A673 (cell line): Measurements from ENCODE around the gene TSEN15. TPM values are rescaled to one million over a fixed set of nuclear protein-coding genes. Genes with fewer than 3 reads are reported as not detected.

ENCODE experiments used
- BruUV-seq: library from RNA; stranded (reverse); fragments of 400-500 nt; replicated peaks from 2 replicates; lab custom pipeline; 2021; lab: Mats Ljungman, UMichigan
- CTCF ChIA-PET: fragments of 300-600 bp; sonication (Branson Sonifier 250); formaldehyde crosslinking; loops from one replicate; lab custom pipeline; 2022; ENCODE audit warnings: antibody characterized with exemption; lab: Charles Lee
- POLR2A ChIA-PET: fragments of 300-600 bp; sonication (Branson Sonifier 250); formaldehyde crosslinking; loops from one replicate; lab custom pipeline; 2022; ENCODE audit warnings: antibody characterized with exemption; ENCODE audit not compliant: low non-redundant PET; lab: Charles Lee
- DNase-seq: peaks from one replicate; pipeline ENCODE4 v3.0.0-alpha.2; 2015; ENCODE audit warnings: low spot score
- H3K27ac ChIP-seq: fragments of 200-600 bp; sonication (generic); 2 replicates; pipeline ENCODE4 v1.5.1; 2016; ENCODE audit warnings: mixed run types, low read depth, mild to moderate bottlenecking, mixed read lengths, antibody characterized with exemption, low read length; ENCODE audit not compliant: poor library complexity, severe bottlenecking
- H3K27me3 ChIP-seq: fragments of 200-600 bp; sonication (generic); replicated peaks from 2 replicates; pipeline ENCODE4 v1.6.1; 2017; ENCODE audit warnings: mixed run types, low read depth, mild to moderate bottlenecking, mixed read lengths, antibody characterized with exemption, low read length; ENCODE audit not compliant: insufficient read depth, poor library complexity
- H3K36me3 ChIP-seq: fragments of 200-600 bp; sonication (generic); 2 replicates; pipeline ENCODE4 v1.6.1; 2016; ENCODE audit warnings: mixed run types, mild to moderate bottlenecking, mixed read lengths, antibody characterized with exemption, low read length; ENCODE audit not compliant: insufficient read depth, poor library complexity, severe bottlenecking
- H3K4me1 ChIP-seq: fragments of 200-600 bp; sonication (generic); 2 replicates; pipeline ENCODE4 v1.6.1; 2017; ENCODE audit warnings: mixed run types, mild to moderate bottlenecking, mixed read lengths, antibody characterized with exemption, low read length; ENCODE audit not compliant: insufficient read depth, poor library complexity, severe bottlenecking
- H3K4me3 ChIP-seq: fragments of 200-600 bp; sonication (generic); 2 replicates; pipeline ENCODE4 v1.5.1; 2016; ENCODE audit warnings: low read depth, mixed run types, mild to moderate bottlenecking, mixed read lengths, low read length; ENCODE audit not compliant: poor library complexity, severe bottlenecking
- H3K9me3 ChIP-seq: fragments of 200-600 bp; sonication (generic); 2 replicates; pipeline ENCODE4 v1.6.1; 2016; ENCODE audit warnings: mixed run types, low read depth, mild to moderate bottlenecking, mixed read lengths, antibody characterized with exemption, low read length; ENCODE audit not compliant: poor library complexity, severe bottlenecking
- EZH2 ChIP-seq: fragments of 200-600 bp; sonication (generic); IDR thresholded peaks from 2 replicates; pipeline ENCODE4 v1.6.1; 2017; ENCODE audit warnings: borderline replicate concordance, low read depth, mild to moderate bottlenecking, mixed read lengths, antibody characterized with exemption, low read length; ENCODE audit not compliant: poor library complexity, severe bottlenecking
- intact Hi-C: fragments of 100-400 bp; cut with micrococcal nuclease; formaldehyde crosslinking; loops from one replicate; pipeline ENCODE4 v1.10.0; 2022; ENCODE audit not compliant: unreplicated experiment
- total RNA-seq: library from RNA; stranded (reverse); gene quantifications from 2 replicates; pipeline ENCODE4 v1.2.3, GENCODE V29; 2021
- TF ChIP-seq, protein P1 (sequence below): fragments of 300-800, 200-600 bp; sonication (generic); conservative IDR thresholded peaks from 2 replicates; pipeline ENCODE4 v1.5.1; 2017; ENCODE audit warnings: low read depth, mild to moderate bottlenecking, antibody characterized with exemption, low read length, moderate library complexity, mixed read lengths

Gene TSEN15
- total RNA-seq, 1 experiment from 2014 or later: 57.0 TPM

DNA sequence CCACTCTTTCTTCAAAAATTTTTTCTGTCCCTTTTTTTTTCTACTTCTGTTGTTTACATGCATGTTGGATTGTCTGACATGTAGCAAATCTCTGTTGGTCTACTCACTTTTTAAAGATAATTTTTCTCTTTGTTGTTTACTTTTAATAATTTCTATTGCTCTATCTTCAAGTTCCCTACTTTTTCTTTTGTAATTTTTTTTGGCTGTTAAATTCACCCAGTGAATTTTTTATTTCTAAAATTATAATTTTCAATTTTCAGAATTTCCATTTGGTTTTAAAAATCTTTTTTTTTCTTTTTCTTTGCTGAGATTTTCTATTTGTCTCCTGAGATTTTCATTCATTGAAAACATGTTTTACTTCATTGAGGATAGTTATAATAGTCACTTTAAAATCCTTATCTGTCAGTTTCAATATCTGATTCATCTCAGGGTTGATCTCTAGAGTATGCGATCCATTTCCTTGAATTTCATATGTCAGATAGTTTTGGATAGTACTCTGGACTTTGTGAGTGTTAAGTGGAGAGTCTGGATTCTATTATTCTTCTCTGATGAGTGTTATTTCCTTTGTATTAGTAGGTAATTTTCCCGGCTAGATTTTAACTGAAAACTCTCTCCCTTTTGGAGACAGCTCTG lies 1.6 kb upstream of the TSEN15 start:
- Histone ChIP-seq H3K4me3 (no peak overlapping the region), H3K4me1 (peaks cover 16% of the 10 kb centered on the region), H3K27me3 (no peaks in the 10 kb centered on the region), H3K27ac (peak overlapping the region; percentile 98), H3K36me3 (peaks cover 8% of the 10 kb centered on the region), H3K9me3 (peaks cover 2% of the 10 kb centered on the region)
- intact Hi-C loops: no loop called here
- no TSS peak for BruUV-seq
- ChIA-PET POLR2A (no interaction called here), CTCF (no interaction called here)
- TF ChIP-seq, protein P1, sequence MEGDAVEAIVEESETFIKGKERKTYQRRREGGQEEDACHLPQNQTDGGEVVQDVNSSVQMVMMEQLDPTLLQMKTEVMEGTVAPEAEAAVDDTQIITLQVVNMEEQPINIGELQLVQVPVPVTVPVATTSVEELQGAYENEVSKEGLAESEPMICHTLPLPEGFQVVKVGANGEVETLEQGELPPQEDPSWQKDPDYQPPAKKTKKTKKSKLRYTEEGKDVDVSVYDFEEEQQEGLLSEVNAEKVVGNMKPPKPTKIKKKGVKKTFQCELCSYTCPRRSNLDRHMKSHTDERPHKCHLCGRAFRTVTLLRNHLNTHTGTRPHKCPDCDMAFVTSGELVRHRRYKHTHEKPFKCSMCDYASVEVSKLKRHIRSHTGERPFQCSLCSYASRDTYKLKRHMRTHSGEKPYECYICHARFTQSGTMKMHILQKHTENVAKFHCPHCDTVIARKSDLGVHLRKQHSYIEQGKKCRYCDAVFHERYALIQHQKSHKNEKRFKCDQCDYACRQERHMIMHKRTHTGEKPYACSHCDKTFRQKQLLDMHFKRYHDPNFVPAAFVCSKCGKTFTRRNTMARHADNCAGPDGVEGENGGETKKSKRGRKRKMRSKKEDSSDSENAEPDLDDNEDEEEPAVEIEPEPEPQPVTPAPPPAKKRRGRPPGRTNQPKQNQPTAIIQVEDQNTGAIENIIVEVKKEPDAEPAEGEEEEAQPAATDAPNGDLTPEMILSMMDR: no peak
- no peak for TF ChIP-seq EZH2
- DNase-seq: no peak

DNA sequence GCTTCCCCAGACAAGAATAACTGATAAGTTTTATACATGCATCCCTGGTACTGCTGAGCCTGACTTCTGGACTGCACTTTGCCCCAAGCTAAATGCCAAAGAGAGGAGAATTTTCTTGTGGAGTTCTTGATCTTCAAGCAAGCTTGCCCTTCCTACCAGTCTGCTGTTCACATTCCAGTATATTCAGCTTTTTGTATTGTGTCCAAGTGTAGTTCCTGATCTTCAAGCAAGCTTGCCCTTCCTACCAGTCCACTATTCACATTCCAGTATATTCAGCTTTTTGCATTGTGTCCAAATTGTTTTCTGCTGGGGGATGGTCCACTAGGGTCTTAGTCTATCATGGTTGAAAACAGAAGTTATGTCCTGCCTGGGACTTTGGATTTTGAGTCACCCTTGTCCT lies 894 bp upstream of the TSEN15 start:
- BruUV-seq: no TSS peak
- TF ChIP-seq EZH2: no peak
- TF ChIP-seq, protein P1: no peak
- Histone ChIP-seq H3K27me3 (no peaks in the 10 kb centered on the region), H3K4me1 (peaks cover 16% of the 10 kb centered on the region), H3K36me3 (peaks cover 14% of the 10 kb centered on the region), H3K4me3 (peak overlapping the region; percentile 69), H3K27ac (peak overlapping the region; percentile 98), H3K9me3 (peaks cover 4% of the 10 kb centered on the region)
- POLR2A ChIA-PET: interaction anchor here (0.7 kb wide), 1 partner anchor 415 kb away, joined by 3 read pairs; no protein-coding TSS in a partner anchor
- no peak for DNase-seq
- CTCF ChIA-PET: interaction anchor here (0.6 kb wide), 1 partner anchor 19 kb away, joined by 4 read pairs; no protein-coding TSS in a partner anchor
- intact Hi-C loops: no loop called here

DNA sequence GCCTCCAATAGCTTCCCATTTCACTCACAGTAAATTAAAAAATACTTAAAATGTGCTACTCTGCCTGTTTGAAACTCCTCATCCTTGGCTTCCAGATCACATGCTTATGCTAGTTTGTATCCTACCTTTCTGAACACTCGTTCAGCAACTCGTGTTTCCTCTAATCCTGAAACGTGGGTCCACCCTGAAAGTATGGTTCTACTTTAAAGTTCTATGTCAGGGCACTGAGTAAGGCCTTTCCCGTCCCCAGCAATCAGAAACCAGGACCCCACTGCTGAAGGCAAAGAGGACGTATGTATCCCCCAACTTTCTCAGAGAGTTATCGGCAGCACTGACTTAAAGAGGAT lies 419 bp upstream of the TSEN15 start:
- Histone ChIP-seq H3K4me1 (peaks cover 16% of the 10 kb centered on the region), H3K27me3 (no peaks in the 10 kb centered on the region), H3K9me3 (peaks cover 4% of the 10 kb centered on the region), H3K4me3 (peak overlapping the region; percentile 69), H3K27ac (peak overlapping the region; percentile 98), H3K36me3 (peaks cover 18% of the 10 kb centered on the region)
- TSS peak; percentile 92 for BruUV-seq
- ChIA-PET POLR2A (interaction anchor here (0.6 to 0.7 kb wide), 2 partner anchors 258 to 415 kb away, joined by 3 read pairs; no protein-coding TSS in a partner anchor), CTCF (interaction anchor here (0.6 to 0.8 kb wide), 2 partner anchors 19 to 613 kb away, joined by 3 to 4 read pairs; no protein-coding TSS in a partner anchor)
- TF ChIP-seq EZH2: no peak
- TF ChIP-seq, protein P1: no peak
- intact Hi-C loops: no loop called here
- no peak for DNase-seq
